ENCODE results near the gene SATB2.

Gene SATB2

GRCh38 chr2:199228887-199229819 is 228.6 kb downstream of the SATB2 start:
- DNase-seq: no peak

GRCh38 chr2:199223791-199224190 is 233.9 kb downstream of the SATB2 start:
- no peak for DNase-seq

- no peak for DNase-seq
These were observed 236.8 kb downstream of the SATB2 start for GRCh38 chr2:199220920-199221319.

GRCh38 chr2:199219551-199219950 is 238.2 kb downstream of the SATB2 start:
- DNase-seq: no peak
